Calu3 (cell line): Measurements from ENCODE around the gene PLEKHH1. TPM values are rescaled to one million over a fixed set of nuclear protein-coding genes. Genes with fewer than 3 reads are reported as not detected.
A peak's percentile ranks its signal among the peaks of the same experiment; 100 is the strongest.

Experiments used
- BruUV-seq: library from RNA; stranded (reverse); fragments of 400-500 nt; replicated peaks from 2 replicates; lab custom pipeline; 2021; lab: Mats Ljungman, UMichigan
- CTCF ChIA-PET: fragments of 300-600 bp; sonication (Branson Sonifier 250); formaldehyde crosslinking; loops from one replicate; lab custom pipeline; 2022; ENCODE audit warnings: antibody characterized with exemption; lab: Charles Lee
- DNase-seq: peaks from one replicate; pipeline ENCODE4 v3.0.0; 2022
- H3K27ac Mint-ChIP-seq: one replicate; pipeline ENCODE4 v1.8.0; 2022; ENCODE audit warnings: mixed read lengths; ENCODE audit not compliant: unreplicated experiment
- H3K27me3 Mint-ChIP-seq: one replicate; pipeline ENCODE4 v1.8.0; 2022; ENCODE audit warnings: mixed read lengths; ENCODE audit not compliant: unreplicated experiment
- H3K36me3 Mint-ChIP-seq: one replicate; pipeline ENCODE4 v1.8.0; 2022; ENCODE audit warnings: mild to moderate bottlenecking, moderate library complexity, mixed read lengths; ENCODE audit not compliant: insufficient read depth, unreplicated experiment
- H3K4me1 Mint-ChIP-seq: one replicate; pipeline ENCODE4 v1.8.0; 2022; ENCODE audit warnings: mild to moderate bottlenecking, low read depth, mixed read lengths; ENCODE audit not compliant: unreplicated experiment
- H3K4me3 Mint-ChIP-seq: one replicate; pipeline ENCODE4 v1.8.0; 2022; ENCODE audit warnings: mild to moderate bottlenecking, low read depth, moderate library complexity, mixed read lengths; ENCODE audit not compliant: unreplicated experiment
- H3K9me3 Mint-ChIP-seq: one replicate; pipeline ENCODE4 v1.8.0; 2022; ENCODE audit warnings: low read depth, mixed read lengths; ENCODE audit not compliant: unreplicated experiment
- CTCF ChIP-seq: fragments of 200-600 bp; IDR thresholded peaks from one replicate; pipeline ENCODE4 v1.8.0; 2022; ENCODE audit warnings: antibody characterized with exemption; ENCODE audit not compliant: unreplicated experiment
- intact Hi-C: fragments of 100-400 bp; cut with micrococcal nuclease; formaldehyde crosslinking; loops from one replicate; pipeline ENCODE4 v1.10.0; 2022; ENCODE audit not compliant: unreplicated experiment
- total RNA-seq: library from RNA; stranded (reverse); gene quantifications from 2 replicates; pipeline ENCODE4 v1.2.3, GENCODE V29; 2022

PLEKHH1 gene
- total RNA-seq, 1 experiment from 2014 or later: 11.8 TPM

- BruUV-seq: no TSS peak
- Mint-ChIP-seq H3K4me3 (no peak overlapping the region), H3K9me3 (no peaks in the 10 kb centered on the region), H3K27ac (no peak overlapping the region), H3K27me3 (peaks cover 85% of the 10 kb centered on the region), H3K36me3 (no peaks in the 10 kb centered on the region), H3K4me1 (peaks cover 7% of the 10 kb centered on the region)
- CTCF ChIA-PET: interaction anchor here (1.3 to 1.4 kb wide), 2 partner anchors 47 to 97 kb away, joined by 5 to 7 read pairs; no protein-coding TSS in a partner anchor
- intact Hi-C loops: no loop called here
- no peak for TF ChIP-seq CTCF
- peak; percentile 23 for DNase-seq
These were observed 8.5 kb upstream of the PLEKHH1 start for GRCh38 chr14:67524634-67524963.

- CTCF ChIA-PET: interaction anchor here (0.8 to 3.7 kb wide), 3 partner anchors 41 to 46 kb away, joined by 3 to 59 read pairs (median 5); no protein-coding TSS in a partner anchor
- intact Hi-C loops: loop anchor here (5.0 kb wide), 2 partner anchors 98 to 177 kb away; partner anchors contain the start of gene RDH12
- no peak for DNase-seq
- H3K4me1 Mint-ChIP-seq: peaks cover 7% of the 10 kb centered on the region
- TF ChIP-seq CTCF: no peak
- no peak overlapping the region for H3K27ac Mint-ChIP-seq
- no peaks in the 10 kb centered on the region for H3K9me3 Mint-ChIP-seq
- H3K4me3 Mint-ChIP-seq: no peak overlapping the region
- no peaks in the 10 kb centered on the region for H3K36me3 Mint-ChIP-seq
- no TSS peak for BruUV-seq
- peaks cover 85% of the 10 kb centered on the region for H3K27me3 Mint-ChIP-seq
These were observed 7.7 kb upstream of the PLEKHH1 start for GRCh38 chr14:67525389-67525788.

GRCh38 chr14:67526181-67526580 lies 6.9 kb upstream of the PLEKHH1 start:
- H3K36me3 Mint-ChIP-seq: no peaks in the 10 kb centered on the region
- H3K27ac Mint-ChIP-seq: no peak overlapping the region
- H3K9me3 Mint-ChIP-seq: no peaks in the 10 kb centered on the region
- H3K4me3 Mint-ChIP-seq: no peak overlapping the region
- H3K27me3 Mint-ChIP-seq: peaks cover 82% of the 10 kb centered on the region
- peaks cover 7% of the 10 kb centered on the region for H3K4me1 Mint-ChIP-seq
- CTCF ChIA-PET: interaction anchor here (0.8 to 3.7 kb wide), 17 partner anchors 10 to 178 kb away, joined by 3 to 59 read pairs (median 5); partner anchors contain the start of genes ARG2 and PIGH
- intact Hi-C loops: loop anchor here (1.0 to 5.0 kb wide), 3 partner anchors 45 to 176 kb away; partner anchors contain the start of gene RDH12
- DNase-seq: no peak
- BruUV-seq: no TSS peak
- no peak for TF ChIP-seq CTCF

GRCh38 chr14:67526676-67527459 lies 6.2 kb upstream of the PLEKHH1 start:
- peaks cover 7% of the 10 kb centered on the region for H3K4me1 Mint-ChIP-seq
- DNase-seq: peak; percentile 45
- no peak overlapping the region for H3K4me3 Mint-ChIP-seq
- H3K9me3 Mint-ChIP-seq: no peaks in the 10 kb centered on the region
- peaks cover 75% of the 10 kb centered on the region for H3K27me3 Mint-ChIP-seq
- no peaks in the 10 kb centered on the region for H3K36me3 Mint-ChIP-seq
- BruUV-seq: no TSS peak
- CTCF ChIA-PET: interaction anchor here (0.6 to 3.7 kb wide), 24 partner anchors 9 to 239 kb away, joined by 3 to 59 read pairs (median 4); partner anchors contain the start of genes ARG2 and PIGH
- intact Hi-C loops: loop anchor here (1.0 to 5.0 kb wide), 3 partner anchors 44 to 175 kb away; partner anchors contain the start of gene RDH12
- no peak overlapping the region for H3K27ac Mint-ChIP-seq
- peak; percentile 90 for TF ChIP-seq CTCF
